H9 (cell line): Measurements from ENCODE around the gene DOCK1. TPM values are rescaled to one million over a fixed set of nuclear protein-coding genes. Genes with fewer than 3 reads are reported as not detected.
A peak's percentile ranks its signal among the peaks of the same experiment; 100 is the strongest.

Experiments
- DNase-seq: peaks from one replicate; pipeline ENCODE4 v3.0.0-alpha.2; 2017
- H2AFZ ChIP-seq: one replicate; pipeline ENCODE4 v1.6.1; 2013; ENCODE audit warnings: mild to moderate bottlenecking, low read length, control low read depth, moderate library complexity
- H2AK5ac ChIP-seq: 2 replicates; pipeline ENCODE4 v1.6.1; 2013; ENCODE audit warnings: low read length, control low read depth, mixed read lengths; ENCODE audit not compliant: insufficient read length
- H2BK120ac ChIP-seq: one replicate; pipeline ENCODE4 v1.6.1; 2013; ENCODE audit warnings: low read depth, mild to moderate bottlenecking, low read length, control low read depth, inconsistent platforms; ENCODE audit not compliant: poor library complexity, severe bottlenecking
- H2BK12ac ChIP-seq: 2 replicates; pipeline ENCODE4 v1.6.1; 2013; ENCODE audit warnings: low read length, control low read depth, mixed read lengths, low read depth; ENCODE audit not compliant: insufficient read length
- H2BK15ac ChIP-seq: 2 replicates; pipeline ENCODE4 v1.6.1; 2013; ENCODE audit warnings: low read depth, low read length, control low read depth
- H2BK20ac ChIP-seq: one replicate; pipeline ENCODE4 v1.6.1; 2013; ENCODE audit warnings: low read depth, mild to moderate bottlenecking, low read length, control low read depth, inconsistent platforms; ENCODE audit not compliant: poor library complexity, severe bottlenecking
- H2BK5ac ChIP-seq: 2 replicates; pipeline ENCODE4 v1.6.1; 2013; ENCODE audit warnings: low read length, control low read depth, mixed read lengths; ENCODE audit not compliant: insufficient read length
- H3K14ac ChIP-seq: 2 replicates; pipeline ENCODE4 v1.6.1; 2013; ENCODE audit warnings: low read length, control low read depth; ENCODE audit not compliant: insufficient read depth
- H3K18ac ChIP-seq: 2 replicates; pipeline ENCODE4 v1.6.1; 2013; ENCODE audit warnings: low read depth, mild to moderate bottlenecking, mixed read lengths, low read length, control low read depth; ENCODE audit not compliant: insufficient read length
- H3K23ac ChIP-seq: 2 replicates; pipeline ENCODE4 v1.6.1; 2013; ENCODE audit warnings: low read length, control low read depth, mixed read lengths, low read depth; ENCODE audit not compliant: insufficient read length
- H3K23me2 ChIP-seq: 2 replicates; pipeline ENCODE4 v1.6.1; 2013; ENCODE audit warnings: low read depth, mild to moderate bottlenecking, mixed read lengths, low read length, control low read depth; ENCODE audit not compliant: insufficient read length, poor library complexity, severe bottlenecking
- H3K27ac ChIP-seq: 2 replicates; pipeline ENCODE4 v1.5.1; 2013; ENCODE audit warnings: low read length, control low read depth, mixed read lengths, low read depth; ENCODE audit not compliant: insufficient read length
- H3K27me3 ChIP-seq: 2 replicates; pipeline ENCODE4 v1.6.1; 2013; ENCODE audit warnings: low read length, control low read depth, inconsistent platforms; ENCODE audit not compliant: insufficient read depth
- H3K4ac ChIP-seq: 2 replicates; pipeline ENCODE4 v1.6.1; 2013; ENCODE audit warnings: low read depth, mild to moderate bottlenecking, control low read depth, inconsistent platforms, low read length, moderate library complexity
- H3K4me1 ChIP-seq: 2 replicates; pipeline ENCODE4 v1.6.1; 2013; ENCODE audit warnings: low read length, control low read depth, inconsistent platforms; ENCODE audit not compliant: insufficient read depth
- H3K4me2 ChIP-seq: 2 replicates; pipeline ENCODE4 v1.6.1; 2013; ENCODE audit warnings: low read length, control low read depth, mixed read lengths; ENCODE audit not compliant: insufficient read length, insufficient read depth
- H3K56ac ChIP-seq: 2 replicates; pipeline ENCODE4 v1.6.1; 2013; ENCODE audit warnings: low read depth, mild to moderate bottlenecking, mixed read lengths, low read length, control low read depth; ENCODE audit not compliant: insufficient read length
- H3K79me1 ChIP-seq: 2 replicates; pipeline ENCODE4 v1.6.1; 2013; ENCODE audit warnings: low read depth, mild to moderate bottlenecking, moderate library complexity, low read length, control low read depth, inconsistent platforms; ENCODE audit not compliant: insufficient read depth, poor library complexity, severe bottlenecking
- H3K79me2 ChIP-seq: 2 replicates; pipeline ENCODE4 v1.6.1; 2013; ENCODE audit warnings: low read length, control low read depth, inconsistent platforms; ENCODE audit not compliant: insufficient read depth
- H3K9ac ChIP-seq: 2 replicates; pipeline ENCODE4 v1.6.1; 2013; ENCODE audit warnings: low read length, control low read depth, mixed read lengths; ENCODE audit not compliant: insufficient read length; ENCODE audit errors: extremely low read depth
- H3K9me3 ChIP-seq: one replicate; pipeline ENCODE4 v1.6.1; 2013; ENCODE audit warnings: low read depth, low read length, inconsistent platforms; ENCODE audit not compliant: control insufficient read depth
- H3T11ph ChIP-seq: one replicate; pipeline ENCODE4 v1.6.1; 2013; ENCODE audit warnings: mild to moderate bottlenecking, low read length, control low read depth, inconsistent platforms
- H4K20me1 ChIP-seq: one replicate; pipeline ENCODE4 v1.6.1; 2013; ENCODE audit not compliant: control insufficient read depth, insufficient read length, insufficient read depth
- H4K5ac ChIP-seq: 2 replicates; pipeline ENCODE4 v1.6.1; 2013; ENCODE audit warnings: low read depth, mild to moderate bottlenecking, mixed read lengths, low read length, control low read depth; ENCODE audit not compliant: insufficient read length
- H4K8ac ChIP-seq: replicated peaks from 2 replicates; pipeline ENCODE4 v1.6.1; 2013; ENCODE audit warnings: low read length, control low read depth, mixed read lengths, low read depth; ENCODE audit not compliant: insufficient read length
- H4K91ac ChIP-seq: 2 replicates; pipeline ENCODE4 v1.6.1; 2013; ENCODE audit warnings: low read depth, mild to moderate bottlenecking, moderate library complexity, mixed read lengths, low read length, control low read depth; ENCODE audit not compliant: insufficient read length
- H3K27ac Mint-ChIP-seq, 3 experiments: 2 replicates in 2 of 3; 3 replicates in 1 of 3; pipeline ENCODE4 v1.8.0; 2020 to 2021; ENCODE audit warnings: mixed read lengths in 3 of 3, mild to moderate bottlenecking in 1 of 3, moderate library complexity in 1 of 3
- H3K27me3 Mint-ChIP-seq: 2 replicates; pipeline ENCODE4 v1.8.0; 2021; ENCODE audit warnings: low read depth, mild to moderate bottlenecking, moderate library complexity, mixed read lengths
- H3K36me3 Mint-ChIP-seq, 3 experiments: 2 replicates in 2 of 3; 3 replicates in 1 of 3; pipeline ENCODE4 v1.8.0; 2020 to 2021; ENCODE audit warnings: low read depth in 3 of 3, mixed read lengths in 3 of 3; ENCODE audit not compliant: insufficient read depth in 1 of 3
- H3K4me1 Mint-ChIP-seq, 2 experiments: 2 replicates each; pipeline ENCODE4 v1.8.0; 2020; ENCODE audit warnings: mixed read lengths in 2 of 2
- H3K4me3 Mint-ChIP-seq, 2 experiments: 2 replicates in 1 of 2; 3 replicates in 1 of 2; pipeline ENCODE4 v1.8.0; 2020 to 2021; ENCODE audit warnings: mild to moderate bottlenecking in 2 of 2, mixed read lengths in 2 of 2, moderate library complexity in 1 of 2
- H3K9me3 Mint-ChIP-seq, 2 experiments: 2 replicates in 1 of 2; 3 replicates in 1 of 2; pipeline ENCODE4 v1.8.0; 2020; ENCODE audit warnings: mild to moderate bottlenecking in 2 of 2, mixed read lengths in 2 of 2, moderate library complexity in 1 of 2
- WGBS: extraction: QIAGEN DNeasy Blood & Tissue Kit; methylation state at CpG from one replicate; pipeline ENCODE4 v1.1.7; 2013; ENCODE audit warnings: missing lambda C conversion rate, low lambda C conversion rate, mixed read lengths; ENCODE audit not compliant: insufficient read length; ENCODE audit errors: extremely low coverage; 5-methylcytosine and 5-hydroxymethylcytosine counted together
- total RNA-seq: library from RNA; stranded (reverse); gene quantifications from 2 replicates; pipeline ENCODE4 v1.2.1, GENCODE V29; 2021
- TF ChIP-seq, protein P1 (sequence below): fragments of 200-600 bp; sonication (generic); conservative IDR thresholded peaks from 3 replicates; pipeline ENCODE4 v1.8.0; 2021; ENCODE audit warnings: antibody characterized with exemption, mild to moderate bottlenecking

Gene DOCK1
- total RNA-seq, 1 experiment from 2014 or later: 57.0 TPM

DNA sequence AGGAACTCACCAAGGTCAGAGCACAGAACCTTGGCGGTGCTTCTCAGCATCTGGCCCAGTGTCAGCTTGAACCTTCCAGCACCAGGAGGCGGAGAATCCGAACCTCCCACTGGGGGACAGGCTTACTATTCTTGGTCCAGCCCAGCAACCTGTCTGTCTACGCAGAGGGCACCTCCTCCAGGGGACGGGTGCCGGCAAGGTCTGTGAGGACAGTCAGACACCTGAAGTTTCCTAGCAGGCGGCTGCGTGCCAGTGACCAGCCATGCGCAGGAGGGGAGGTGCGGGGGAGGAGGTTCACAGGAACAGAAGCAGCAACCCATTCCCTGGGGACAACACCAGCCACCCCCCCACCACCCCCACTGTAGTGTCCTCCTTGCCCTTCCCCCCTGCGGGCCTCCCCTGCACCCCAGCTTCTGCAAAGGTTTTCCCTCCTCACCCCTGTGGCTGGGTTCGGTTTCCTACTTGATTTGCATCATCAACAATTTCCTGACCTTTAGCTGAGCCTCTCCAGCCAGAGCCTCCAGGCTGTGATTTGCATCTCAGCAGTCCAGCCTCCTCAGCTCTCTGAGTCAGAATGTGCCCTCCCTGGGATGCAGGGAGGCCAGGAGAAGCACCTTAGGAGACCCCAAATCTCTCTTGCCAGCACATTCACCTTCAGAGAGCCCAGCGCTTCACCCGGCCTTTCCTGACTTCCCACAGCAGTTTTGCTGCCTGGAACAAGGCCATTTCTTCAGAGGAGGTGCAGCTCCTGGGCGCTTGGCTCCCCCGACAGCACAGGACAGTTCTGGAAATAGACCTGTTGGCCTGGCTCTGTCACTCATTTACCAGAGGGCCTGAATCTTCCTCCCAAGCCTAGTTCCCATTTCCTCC, 536.4 kb downstream of the DOCK1 start:
- H3K4ac ChIP-seq: no peak overlapping the region

More for the DNA sequence above, 536.4 kb downstream of the DOCK1 start:
- peak overlapping the region; percentile 47 for H3K4me2 ChIP-seq
- no peak overlapping the region for H4K5ac ChIP-seq
- H2AK5ac ChIP-seq: no peak overlapping the region
- H3K18ac ChIP-seq: peak overlapping the region; percentile 34
- no peak overlapping the region for H3T11ph ChIP-seq
- Mint-ChIP-seq H3K36me3 (peaks cover 54 to 58% (median 55%) of the 10 kb centered on the region in 3 experiments), H3K4me3 (peak overlapping the region; percentile 42 to 55; a peak in 4 of 5 replicates), H3K9me3 (peaks cover 21 to 24% of the 10 kb centered on the region in 2 experiments), H3K27ac (peak overlapping the region; percentile 14 to 88 (median 82); a peak in 6 of 7 replicates), H3K27me3 (peaks cover 1% of the 10 kb centered on the region; the same call in 1 of the 2 replicates), H3K4me1 (peaks cover 13 to 28% of the 10 kb centered on the region in 2 experiments)
- H4K20me1 ChIP-seq: no peaks in the 10 kb centered on the region
- H3K23ac ChIP-seq: no peak overlapping the region
- H2BK5ac ChIP-seq: no peak overlapping the region
- no peak overlapping the region for H4K8ac ChIP-seq
- TF ChIP-seq, protein P1, sequence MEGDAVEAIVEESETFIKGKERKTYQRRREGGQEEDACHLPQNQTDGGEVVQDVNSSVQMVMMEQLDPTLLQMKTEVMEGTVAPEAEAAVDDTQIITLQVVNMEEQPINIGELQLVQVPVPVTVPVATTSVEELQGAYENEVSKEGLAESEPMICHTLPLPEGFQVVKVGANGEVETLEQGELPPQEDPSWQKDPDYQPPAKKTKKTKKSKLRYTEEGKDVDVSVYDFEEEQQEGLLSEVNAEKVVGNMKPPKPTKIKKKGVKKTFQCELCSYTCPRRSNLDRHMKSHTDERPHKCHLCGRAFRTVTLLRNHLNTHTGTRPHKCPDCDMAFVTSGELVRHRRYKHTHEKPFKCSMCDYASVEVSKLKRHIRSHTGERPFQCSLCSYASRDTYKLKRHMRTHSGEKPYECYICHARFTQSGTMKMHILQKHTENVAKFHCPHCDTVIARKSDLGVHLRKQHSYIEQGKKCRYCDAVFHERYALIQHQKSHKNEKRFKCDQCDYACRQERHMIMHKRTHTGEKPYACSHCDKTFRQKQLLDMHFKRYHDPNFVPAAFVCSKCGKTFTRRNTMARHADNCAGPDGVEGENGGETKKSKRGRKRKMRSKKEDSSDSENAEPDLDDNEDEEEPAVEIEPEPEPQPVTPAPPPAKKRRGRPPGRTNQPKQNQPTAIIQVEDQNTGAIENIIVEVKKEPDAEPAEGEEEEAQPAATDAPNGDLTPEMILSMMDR: no peak
- H3K79me2 ChIP-seq: no peaks in the 10 kb centered on the region
- no peaks in the 10 kb centered on the region for H3K79me1 ChIP-seq
- H3K9ac ChIP-seq: no peak overlapping the region
- no peak overlapping the region for H2BK20ac ChIP-seq
- no CpG with 5 or more reads among the region's 16 CpGs for WGBS
- peak; percentile 83 for DNase-seq
- H2AFZ ChIP-seq: no peak overlapping the region
- no peak overlapping the region for H2BK120ac ChIP-seq
- peaks cover 6% of the 10 kb centered on the region for H3K9me3 ChIP-seq
- H4K91ac ChIP-seq: no peak overlapping the region
- H3K56ac ChIP-seq: no peak overlapping the region
- no peaks in the 10 kb centered on the region for H3K23me2 ChIP-seq
- no peaks in the 10 kb centered on the region for H3K27me3 ChIP-seq
- H3K14ac ChIP-seq: peak overlapping the region; percentile 54; the same call in 1 of the 2 replicates
- no peak overlapping the region for H2BK15ac ChIP-seq
- no peak overlapping the region for H2BK12ac ChIP-seq
- peaks cover 6% of the 10 kb centered on the region for H3K4me1 ChIP-seq
- no peak overlapping the region for H3K27ac ChIP-seq
